HG03280 (cell line): ENCODE measurements around the gene OIT3.
"Not testable (repeated sequence)": the region's sequence is repeated elsewhere in the genome, so short reads cannot be mapped to it uniquely, and the experiment has no call there.

Source experiments
- ATAC-seq: cut with Tn5 transposase; IDR thresholded peaks from one replicate; pipeline ENCODE4 v1.9.1; 2021; ENCODE audit warnings: mild to moderate bottlenecking, moderate library complexity; ENCODE audit not compliant: unreplicated experiment

The OIT3 gene

DNA sequence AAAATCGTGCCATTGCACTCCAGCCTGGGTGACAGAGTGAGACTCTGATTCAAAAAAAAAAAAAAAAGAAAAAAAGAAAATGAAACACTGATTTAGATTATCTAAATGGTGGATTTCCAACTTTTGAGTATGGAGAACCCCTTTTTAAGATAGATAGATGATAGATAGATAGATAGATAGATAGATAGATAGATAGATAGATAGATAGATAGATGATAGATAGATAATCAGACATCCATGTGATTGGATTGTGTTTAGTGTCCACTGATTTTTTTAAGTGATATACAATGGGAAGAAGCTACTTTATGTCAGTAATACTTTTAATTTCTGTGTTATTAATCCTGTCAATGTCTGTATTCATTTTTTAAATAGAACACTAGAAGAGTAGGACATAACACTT lies 6.0 kb downstream of the OIT3 start:
- ATAC-seq: no peak

DNA sequence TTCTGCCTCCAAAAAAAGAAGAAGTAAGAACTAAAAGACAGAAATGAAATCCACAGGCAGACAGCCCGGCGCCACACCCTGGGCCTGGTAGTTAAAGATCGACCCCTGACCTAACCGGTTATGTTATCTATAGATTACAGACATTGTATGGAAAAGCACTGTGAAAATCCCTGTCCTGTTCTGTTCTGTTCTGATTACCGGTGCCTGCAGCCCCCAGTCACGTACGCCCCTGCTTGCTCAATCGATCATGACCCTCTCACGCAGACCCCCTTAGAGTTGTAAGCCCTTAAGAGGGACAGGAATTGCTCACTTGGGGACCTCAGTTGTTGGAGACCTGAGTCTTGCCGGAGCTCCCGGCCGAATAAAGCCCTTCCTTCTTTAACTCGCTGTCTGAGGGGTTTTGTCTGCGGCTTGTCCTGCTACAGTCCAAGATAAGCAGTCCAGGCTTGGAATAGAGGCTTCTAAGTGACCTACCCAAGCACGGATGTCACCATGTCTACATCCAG lies 10.5 kb downstream of the OIT3 start:
- ATAC-seq: not testable (repeated sequence)

DNA sequence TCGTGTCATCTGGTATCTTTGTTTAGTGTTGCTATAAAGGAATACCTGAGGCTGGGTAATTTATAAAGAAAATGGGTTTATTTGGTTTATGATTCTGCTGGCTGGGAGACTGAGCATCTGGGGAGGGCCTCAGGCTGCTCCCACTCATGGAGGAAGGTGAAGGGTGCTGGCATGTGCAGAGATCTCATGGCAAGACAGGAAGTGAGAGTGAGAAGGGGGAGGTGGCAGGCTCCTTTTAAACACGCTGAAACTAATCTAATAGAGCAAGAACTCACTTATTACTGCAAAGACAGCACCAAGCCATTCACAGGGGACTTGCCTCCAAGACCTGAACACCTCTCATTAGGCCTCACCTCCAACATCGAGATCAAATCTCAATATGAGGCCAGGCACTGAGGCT lies 11.3 kb downstream of the OIT3 start:
- no peak for ATAC-seq

DNA sequence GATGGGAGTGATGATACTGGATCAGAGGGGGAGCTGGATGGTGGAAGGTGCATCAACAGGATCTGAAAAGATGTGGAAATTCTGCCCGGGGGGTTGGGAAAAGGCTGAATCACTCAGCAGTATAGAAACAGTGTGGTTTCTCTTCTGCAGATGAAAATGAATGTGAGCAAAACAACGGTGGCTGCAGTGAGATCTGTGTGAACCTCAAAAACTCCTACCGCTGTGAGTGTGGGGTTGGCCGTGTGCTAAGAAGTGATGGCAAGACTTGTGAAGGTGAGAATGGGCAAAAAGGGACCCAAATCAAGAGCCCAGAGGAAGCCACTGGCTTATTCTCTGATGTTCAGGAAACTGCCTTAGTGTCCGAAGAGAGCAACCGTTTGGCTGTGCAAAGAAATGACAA lies 12.9 kb downstream of the OIT3 start:
- no peak for ATAC-seq

DNA sequence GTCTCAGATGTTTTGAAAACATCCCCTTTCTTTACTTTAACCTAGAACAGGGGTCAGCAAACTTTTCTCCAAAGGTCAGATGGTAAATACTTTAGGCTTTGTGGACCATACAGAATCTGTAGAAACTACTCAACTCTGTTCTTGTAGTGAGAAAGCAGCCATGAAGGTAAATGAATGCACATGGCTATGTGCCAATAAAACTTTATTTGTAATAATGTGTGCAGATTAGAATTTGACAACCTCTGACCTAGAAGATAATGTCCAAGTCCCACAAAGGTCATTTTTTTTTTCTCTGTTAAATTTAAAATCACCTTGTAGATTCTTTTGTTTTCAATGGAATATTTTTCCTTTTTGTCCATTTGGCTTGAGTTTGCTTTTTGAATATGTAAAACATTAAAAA lies 17.2 kb downstream of the OIT3 start:
- no peak for ATAC-seq

DNA sequence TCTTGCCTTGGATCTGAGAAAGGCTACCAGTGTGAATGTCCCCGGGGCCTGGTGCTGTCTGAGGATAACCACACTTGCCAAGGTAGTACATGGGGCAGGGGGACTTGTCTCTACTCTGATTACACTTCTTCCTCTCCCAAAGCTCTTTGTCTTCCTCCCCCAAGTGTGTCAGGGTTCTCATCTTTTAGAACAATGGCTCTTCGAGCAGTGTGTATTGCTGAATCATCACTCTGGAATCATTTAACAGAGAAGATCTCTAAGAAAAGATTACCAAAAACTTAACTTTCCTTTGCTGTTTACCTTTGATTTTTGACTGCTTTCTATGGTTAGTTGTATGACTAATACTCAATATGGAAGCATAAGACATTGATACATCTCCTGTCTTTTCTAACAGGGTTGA lies 18.2 kb downstream of the OIT3 start:
- no peak for ATAC-seq

DNA sequence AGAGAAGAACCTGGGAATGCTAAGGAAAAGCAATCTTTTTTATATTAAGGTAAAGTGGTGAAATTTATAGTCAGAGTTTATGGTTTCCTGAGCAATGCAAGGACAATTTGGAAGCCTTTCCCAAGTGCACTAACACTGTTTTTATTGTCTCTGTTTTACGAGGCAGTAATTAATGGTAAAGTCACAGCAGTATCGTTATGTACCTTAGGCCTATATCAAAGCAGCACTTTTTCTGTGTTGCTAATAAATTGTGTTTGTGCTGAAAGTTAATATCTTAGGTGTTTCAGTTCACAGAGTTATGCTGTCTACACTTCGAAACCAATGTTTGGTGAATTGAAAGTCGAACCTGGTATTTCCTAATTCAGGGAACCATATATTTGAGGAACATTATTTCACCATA lies 19.2 kb downstream of the OIT3 start:
- no peak for ATAC-seq

DNA sequence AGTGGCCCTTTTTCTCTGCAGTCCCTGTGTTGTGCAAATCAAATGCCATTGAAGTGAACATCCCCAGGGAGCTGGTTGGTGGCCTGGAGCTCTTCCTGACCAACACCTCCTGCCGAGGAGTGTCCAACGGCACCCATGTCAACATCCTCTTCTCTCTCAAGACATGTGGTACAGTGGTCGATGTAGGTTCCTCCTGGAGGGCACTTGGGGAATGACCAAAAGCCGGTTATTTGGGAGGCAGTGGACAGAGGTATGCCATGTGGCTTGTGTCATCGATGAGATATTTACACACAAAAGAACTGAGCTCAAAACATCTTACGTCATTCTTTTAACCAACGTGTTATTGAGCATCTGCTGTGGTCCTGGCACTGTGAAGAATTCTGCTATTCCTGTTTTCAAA lies 19.7 kb downstream of the OIT3 start:
- ATAC-seq: no peak

DNA sequence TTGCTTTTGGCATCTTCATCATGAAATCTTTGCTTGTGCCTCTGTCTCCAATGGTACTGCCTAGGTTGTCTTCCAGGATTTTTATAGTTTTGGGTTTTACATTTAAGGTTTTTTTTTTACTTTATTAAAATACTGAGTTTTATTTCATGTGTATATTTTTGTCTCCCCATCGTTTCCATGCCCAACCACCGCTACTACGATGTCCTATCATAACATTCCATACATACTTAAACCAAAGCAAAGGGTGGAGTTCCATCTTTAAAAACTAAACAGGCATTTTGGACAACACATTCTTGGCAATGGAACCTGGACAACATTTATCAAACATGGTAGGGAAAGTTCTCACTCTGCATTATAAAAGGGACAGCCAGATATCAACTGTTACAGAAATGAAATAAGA lies 23.7 kb downstream of the OIT3 start:
- ATAC-seq: not testable (repeated sequence)

DNA sequence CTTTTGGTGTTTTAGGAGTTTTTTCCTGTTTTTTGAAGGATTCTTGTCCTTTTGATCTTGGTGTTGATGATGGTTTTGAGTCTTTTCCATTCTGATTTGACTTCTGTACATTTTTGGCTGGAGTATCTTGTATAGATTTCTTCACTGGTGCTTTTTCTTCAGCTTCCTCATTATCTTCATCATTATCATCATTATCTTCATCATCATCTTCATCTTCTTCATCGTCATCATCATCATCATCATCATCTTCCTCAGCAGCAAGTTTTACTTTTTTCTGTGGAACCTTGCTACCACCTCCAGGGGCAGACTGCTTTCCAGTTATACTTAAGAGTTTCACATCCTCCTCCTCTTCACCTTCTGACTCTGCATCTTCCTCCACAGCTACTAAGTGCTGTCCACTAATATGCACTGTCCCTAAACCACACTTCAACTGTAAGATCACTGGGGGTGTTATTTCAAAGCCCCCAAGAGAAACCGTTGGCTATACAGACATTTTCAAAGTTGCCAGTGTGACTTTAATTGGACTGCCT lies 24.3 kb downstream of the OIT3 start:
- not testable (repeated sequence) for ATAC-seq

DNA sequence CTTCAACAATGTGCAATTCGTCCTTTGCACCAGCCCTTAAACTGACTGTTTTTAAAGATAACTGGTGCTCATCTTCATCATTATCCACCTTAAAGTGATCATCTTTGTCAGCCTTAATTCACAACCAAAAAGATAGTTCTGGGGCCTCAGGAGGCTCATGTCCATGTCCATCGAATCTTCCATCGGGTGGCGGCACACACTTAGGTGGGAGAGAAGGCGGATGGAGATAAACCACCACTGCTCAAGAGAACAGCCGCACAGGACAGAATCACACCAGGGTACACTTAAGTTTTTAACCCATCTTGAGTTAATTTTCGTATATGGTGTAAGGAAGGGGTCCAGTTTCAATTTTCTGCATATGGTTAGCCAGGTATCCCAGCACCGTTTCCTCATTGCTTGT lies 24.8 kb downstream of the OIT3 start:
- ATAC-seq: no peak

DNA sequence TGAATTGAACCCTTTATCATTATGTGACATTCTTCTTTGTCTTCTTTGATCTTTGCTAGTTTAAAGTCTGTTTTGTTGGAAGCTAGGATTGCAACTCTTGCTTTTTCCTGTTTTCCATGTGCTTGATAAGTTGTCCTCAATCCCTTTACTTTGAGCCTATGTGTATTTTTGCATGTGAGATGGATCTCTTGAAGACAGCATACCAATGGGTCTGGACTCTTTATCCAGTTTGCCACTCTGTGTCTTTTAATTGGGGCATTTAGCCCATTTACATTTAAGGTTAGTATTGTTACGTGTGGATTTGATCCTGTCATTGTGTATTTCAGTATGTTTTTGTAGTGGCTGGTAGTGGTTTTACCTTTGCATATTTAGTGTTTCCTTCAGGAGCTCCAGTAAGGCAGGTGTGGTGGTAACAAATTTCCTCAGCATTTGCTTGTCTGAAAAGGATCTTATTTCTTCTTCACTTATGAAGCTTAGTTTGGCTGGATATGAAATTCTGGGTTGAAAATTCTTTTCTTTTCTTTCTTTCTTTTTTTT lies 27.7 kb downstream of the OIT3 start:
- ATAC-seq: not testable (repeated sequence)

DNA sequence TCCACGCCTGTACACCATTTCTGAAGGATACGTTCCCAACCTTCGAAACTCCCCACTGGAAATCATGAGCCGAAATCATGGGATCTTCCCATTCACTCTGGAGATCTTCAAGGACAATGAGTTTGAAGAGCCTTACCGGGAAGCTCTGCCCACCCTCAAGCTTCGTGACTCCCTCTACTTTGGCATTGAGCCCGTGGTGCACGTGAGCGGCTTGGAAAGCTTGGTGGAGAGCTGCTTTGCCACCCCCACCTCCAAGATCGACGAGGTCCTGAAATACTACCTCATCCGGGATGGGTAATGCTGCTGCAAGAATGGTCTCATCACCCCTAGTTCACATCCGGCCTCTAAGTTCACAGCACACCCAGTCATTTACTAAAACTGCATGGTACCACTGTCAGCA lies 30.8 kb downstream of the OIT3 start:
- ATAC-seq: no peak

DNA sequence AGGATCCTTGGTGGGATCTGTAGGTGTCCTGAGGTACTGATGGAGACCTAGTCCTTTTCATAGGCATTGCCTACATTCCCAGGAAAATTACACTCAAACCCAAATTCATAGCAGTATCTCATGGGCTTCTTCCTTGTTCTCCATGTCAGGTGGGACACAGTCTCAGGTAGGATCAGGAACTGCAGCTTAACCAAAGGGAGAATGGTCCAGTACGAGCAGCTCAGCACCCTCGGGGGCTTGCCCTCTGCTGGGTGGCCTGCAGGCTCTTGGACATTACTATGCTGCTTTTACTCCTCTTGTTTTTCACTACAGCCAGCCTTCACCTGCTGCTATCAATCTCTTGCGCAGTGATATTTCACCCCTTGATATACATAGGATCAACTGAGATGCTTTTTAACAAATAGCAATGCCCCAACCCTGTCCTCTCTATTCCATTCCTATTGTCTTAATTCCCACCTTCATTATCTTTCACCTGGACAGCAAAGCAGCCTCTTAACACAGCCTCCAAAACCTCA lies 32.5 kb downstream of the OIT3 start:
- ATAC-seq: no peak

DNA sequence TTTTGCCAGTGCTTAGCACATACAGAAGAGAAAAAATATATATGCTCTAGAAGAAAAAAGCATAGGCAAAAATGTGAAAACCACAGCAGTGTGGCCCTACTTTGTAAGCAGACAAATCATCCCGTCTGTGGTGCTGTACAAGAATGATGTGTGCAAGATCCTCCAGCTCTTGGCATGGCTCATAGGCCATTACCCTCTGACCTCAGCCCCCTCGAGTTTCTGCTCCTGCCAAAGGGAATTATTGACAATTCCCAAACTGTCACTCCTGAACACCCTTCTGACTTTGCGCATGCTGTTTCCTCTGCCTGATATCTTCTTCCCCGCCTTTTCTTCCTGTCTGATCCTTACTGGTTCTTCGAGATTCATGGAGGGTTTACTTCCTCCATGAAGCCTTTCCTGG lies 33.9 kb downstream of the OIT3 start:
- no peak for ATAC-seq

DNA sequence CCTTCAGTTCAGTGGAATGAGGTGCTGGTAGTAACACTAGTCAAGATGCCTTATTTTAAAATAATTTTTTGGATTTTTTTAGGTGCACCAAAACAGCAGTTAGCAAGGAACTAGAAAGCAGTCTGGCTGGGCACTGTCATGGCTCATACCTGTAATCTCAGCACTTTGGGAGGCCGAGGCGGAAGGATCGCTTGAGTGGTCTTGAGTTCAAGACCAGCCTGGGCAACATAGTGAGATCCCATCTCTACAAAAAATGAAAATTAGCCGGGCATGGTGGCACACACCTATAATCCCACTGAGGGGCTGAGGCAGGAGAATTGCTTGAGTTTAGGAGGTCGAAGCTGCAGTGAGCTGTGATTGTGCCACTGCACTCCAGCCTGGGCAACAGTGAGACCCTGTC lies 35.3 kb downstream of the OIT3 start:
- no peak for ATAC-seq

DNA sequence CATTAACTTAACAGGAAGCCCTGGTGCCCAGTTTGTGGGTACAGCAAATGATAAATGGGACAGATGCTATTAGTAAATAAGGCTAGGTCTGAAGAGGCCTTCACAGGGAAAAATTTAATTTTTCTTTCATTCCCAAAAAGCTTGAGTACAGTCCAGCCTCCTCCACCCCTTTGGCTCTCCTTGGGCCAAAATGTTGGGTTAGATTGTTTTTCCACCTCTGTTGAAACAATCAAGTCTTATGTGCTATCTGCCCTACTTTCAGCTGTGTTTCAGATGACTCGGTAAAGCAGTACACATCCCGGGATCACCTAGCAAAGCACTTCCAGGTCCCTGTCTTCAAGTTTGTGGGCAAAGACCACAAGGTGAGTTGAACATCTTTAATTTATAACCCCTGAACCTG lies 36.7 kb downstream of the OIT3 start:
- no peak for ATAC-seq

DNA sequence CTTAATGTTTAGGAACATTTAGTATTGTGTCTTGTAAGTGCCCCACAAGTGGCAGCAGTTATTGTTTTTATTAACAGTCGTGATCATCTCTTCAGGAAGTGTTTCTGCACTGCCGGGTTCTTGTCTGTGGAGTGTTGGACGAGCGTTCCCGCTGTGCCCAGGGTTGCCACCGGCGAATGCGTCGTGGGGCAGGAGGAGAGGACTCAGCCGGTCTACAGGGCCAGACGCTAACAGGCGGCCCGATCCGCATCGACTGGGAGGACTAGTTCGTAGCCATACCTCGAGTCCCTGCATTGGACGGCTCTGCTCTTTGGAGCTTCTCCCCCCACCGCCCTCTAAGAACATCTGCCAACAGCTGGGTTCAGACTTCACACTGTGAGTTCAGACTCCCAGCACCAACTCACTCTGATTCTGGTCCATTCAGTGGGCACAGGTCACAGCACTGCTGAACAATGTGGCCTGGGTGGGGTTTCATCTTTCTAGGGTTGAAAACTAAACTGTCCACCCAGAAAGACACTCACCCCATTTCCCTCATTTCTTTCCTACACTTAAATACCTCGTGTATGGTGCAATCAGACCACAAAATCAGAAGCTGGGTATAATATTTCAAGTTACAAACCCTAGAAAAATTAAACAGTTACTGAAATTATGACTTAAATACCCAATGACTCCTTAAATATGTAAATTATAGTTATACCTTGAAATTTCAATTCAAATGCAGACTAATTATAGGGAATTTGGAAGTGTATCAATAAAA lies 38.9 kb downstream of the OIT3 start:
- ATAC-seq: no peak

DNA sequence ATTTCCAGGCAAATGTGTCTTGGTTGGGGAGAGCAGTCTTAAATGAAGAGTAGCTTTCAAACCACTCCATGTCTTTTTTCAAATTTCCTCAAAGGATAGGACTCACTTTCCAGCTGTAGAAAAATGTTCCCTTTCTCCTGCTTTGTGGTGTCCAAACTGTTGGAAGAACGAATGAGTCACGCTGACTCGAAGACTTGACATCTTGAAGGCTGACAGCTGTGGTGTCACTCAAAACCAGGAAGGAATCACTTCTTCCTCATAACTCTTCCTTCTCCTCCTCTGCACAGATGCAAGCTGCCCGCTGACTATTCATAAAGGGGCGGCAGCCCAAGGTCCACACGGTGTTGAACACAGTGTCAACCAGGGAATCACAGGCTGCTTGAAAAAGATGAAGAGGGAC lies 41.8 kb downstream of the OIT3 start:
- ATAC-seq: no peak

DNA sequence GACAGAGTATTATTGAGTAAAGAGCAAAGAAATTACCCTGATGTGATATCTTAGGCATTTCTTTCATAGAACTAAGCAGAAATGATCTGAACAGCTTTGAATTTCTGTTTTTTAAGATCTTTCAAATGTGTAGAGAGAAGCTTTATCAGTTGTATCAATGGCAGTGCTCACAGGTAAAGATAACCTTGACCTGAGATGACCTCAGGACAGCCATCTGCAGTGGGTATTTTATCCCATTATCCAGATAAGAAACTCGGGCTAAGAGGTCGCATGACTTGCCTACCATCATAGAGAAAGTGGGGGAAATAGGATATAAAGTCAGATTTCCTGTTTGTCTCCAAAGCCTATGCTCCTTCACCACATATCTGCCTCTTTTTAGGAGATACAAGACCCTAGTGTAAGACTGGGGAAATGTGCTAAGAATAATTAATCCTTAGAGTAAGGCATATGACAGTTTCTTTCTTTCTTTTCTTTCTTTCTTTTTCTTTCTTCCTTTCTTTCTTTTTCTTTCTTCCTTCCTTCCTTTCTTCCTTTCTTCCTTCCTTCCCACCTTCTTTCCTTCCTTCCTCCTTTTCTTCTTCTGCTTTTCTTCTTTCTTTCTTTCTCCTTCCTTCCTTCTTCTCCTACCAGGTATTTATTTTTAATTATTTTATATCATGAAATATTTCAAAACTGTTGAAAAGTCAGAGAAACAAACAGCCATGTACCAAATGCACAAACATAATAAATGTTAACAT lies 50.1 kb downstream of the OIT3 start:
- ATAC-seq: no peak

DNA sequence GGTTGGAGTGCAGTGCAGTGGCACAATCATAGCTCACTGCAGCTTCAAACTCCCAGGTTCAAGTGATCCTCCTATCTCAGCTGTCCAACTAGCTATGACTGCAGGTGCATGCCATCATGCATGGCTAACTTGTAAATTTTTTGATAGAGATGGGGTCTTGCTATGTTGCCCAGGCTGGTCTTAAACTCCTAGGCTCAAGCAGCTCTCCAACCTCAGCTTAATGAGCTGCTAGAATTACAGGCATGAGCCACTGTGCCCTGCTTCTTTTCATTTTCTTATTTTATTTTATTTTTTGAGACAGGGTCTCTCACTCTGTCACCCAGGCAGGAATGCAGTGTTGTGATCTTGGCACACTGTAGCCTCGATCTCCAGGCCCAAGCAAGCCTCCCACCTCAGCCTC lies 53.4 kb downstream of the OIT3 start:
- ATAC-seq: no peak

DNA sequence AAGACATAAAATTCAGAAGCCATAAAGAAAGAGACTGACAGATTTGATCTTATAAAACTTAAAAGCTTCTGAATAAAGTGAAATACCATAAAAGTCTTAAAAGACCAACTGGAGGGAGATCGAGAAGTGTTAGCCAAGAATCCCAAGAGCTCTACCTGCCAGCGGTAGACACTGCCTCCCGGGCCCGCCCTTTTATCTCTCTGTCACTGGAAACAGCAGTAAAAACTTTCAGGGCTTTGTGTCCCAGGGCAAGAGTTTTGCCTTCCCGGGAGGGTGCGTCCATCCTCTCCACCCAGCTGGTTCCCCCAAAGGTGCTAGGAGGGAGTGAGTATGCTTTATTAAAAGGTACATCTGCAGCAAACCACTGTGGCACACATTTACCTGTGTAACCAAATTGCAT lies 55.2 kb downstream of the OIT3 start:
- no peak for ATAC-seq
